GM12892 (cell line): Measurements from ENCODE around the gene TSFM.

ENCODE experiments used
- POLR2A ChIP-seq: IDR thresholded peaks from 2 replicates; pipeline ENCODE4 v1.6.1; 2011; ENCODE audit warnings: low read depth, low read length, control low read depth
- POLR2AphosphoS5 ChIP-seq: IDR thresholded peaks from 2 replicates; pipeline ENCODE4 v1.6.1; 2011; ENCODE audit warnings: low read depth, low read length, control low read depth

DNA sequence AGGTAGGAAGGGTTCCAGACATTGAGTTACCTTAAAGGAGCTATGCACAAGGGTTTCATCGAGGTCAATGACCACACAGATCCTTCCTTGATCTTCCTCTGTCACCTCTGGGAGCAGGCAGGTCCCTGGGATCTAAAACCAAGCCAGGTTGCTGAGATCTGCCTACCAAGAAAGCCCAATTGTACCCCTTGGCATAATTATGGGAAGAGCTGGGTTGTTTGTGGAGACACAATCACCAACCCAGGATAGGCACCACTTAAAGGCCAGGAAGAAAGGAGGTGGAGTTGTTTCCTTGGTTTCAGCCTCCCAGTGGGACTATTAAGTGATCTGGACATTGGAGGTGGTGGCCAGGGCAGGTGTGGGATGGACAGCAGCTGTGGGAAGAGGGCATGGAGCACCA is 44.4 kb downstream of the TSFM start:
- no peak for TF ChIP-seq POLR2AphosphoS5
- no peak for TF ChIP-seq POLR2A
